Activated T-cell treated with anti-CD3 and anti-CD28 coated beads, Interleukin-2, amount 50 U/mL, for 24 hours (primary cell): Measurements from ENCODE around the gene OPN5.

Experiments used
- DNase-seq: peaks from one replicate; pipeline ENCODE4 v3.0.0-alpha.2; 2020
- H3K27ac Mint-ChIP-seq: 2 replicates; pipeline ENCODE4 v1.8.0; 2020; ENCODE audit warnings: mild to moderate bottlenecking, mixed read lengths
- H3K27me3 Mint-ChIP-seq: 2 replicates; pipeline ENCODE4 v1.8.0; 2020; ENCODE audit warnings: mixed read lengths
- H3K36me3 Mint-ChIP-seq: 2 replicates; pipeline ENCODE4 v1.8.0; 2020; ENCODE audit warnings: low read depth, mixed read lengths
- H3K4me1 Mint-ChIP-seq: 2 replicates; pipeline ENCODE4 v1.8.0; 2020; ENCODE audit warnings: low read depth, mixed read lengths
- H3K4me3 Mint-ChIP-seq: 2 replicates; pipeline ENCODE4 v1.8.0; 2020; ENCODE audit warnings: mild to moderate bottlenecking, moderate library complexity, mixed read lengths
- H3K9me3 Mint-ChIP-seq: 2 replicates; pipeline ENCODE4 v1.8.0; 2020; ENCODE audit warnings: mixed read lengths

The OPN5 gene

GRCh38 chr6:47811443-47811842 is 29.6 kb downstream of the OPN5 start:
- no peaks in the 10 kb centered on the region for H3K4me1 Mint-ChIP-seq
- H3K27me3 Mint-ChIP-seq = peaks cover 32% of the 10 kb centered on the region
- H3K9me3 Mint-ChIP-seq = no peaks in the 10 kb centered on the region
- no peaks in the 10 kb centered on the region for H3K36me3 Mint-ChIP-seq
- H3K4me3 Mint-ChIP-seq = no peak overlapping the region
- DNase-seq = no peak
- H3K27ac Mint-ChIP-seq = no peak overlapping the region

GRCh38 chr6:47817749-47818148 is 35.9 kb downstream of the OPN5 start:
- H3K27me3 Mint-ChIP-seq = peaks cover 46% of the 10 kb centered on the region
- no peaks in the 10 kb centered on the region for H3K36me3 Mint-ChIP-seq
- DNase-seq = no peak

GRCh38 chr6:47819461-47819860 is 37.6 kb downstream of the OPN5 start:
- Mint-ChIP-seq H3K4me3 (no peak overlapping the region), H3K36me3 (no peaks in the 10 kb centered on the region), H3K4me1 (no peaks in the 10 kb centered on the region), H3K9me3 (no peaks in the 10 kb centered on the region), H3K27ac (no peak overlapping the region), H3K27me3 (peaks cover 42% of the 10 kb centered on the region)
- DNase-seq = no peak

More at GRCh38 chr6:47817749-47818148, 35.9 kb downstream of the OPN5 start:
- H3K9me3 Mint-ChIP-seq = no peaks in the 10 kb centered on the region
- H3K4me3 Mint-ChIP-seq = no peak overlapping the region
- H3K4me1 Mint-ChIP-seq = no peaks in the 10 kb centered on the region
- no peak overlapping the region for H3K27ac Mint-ChIP-seq

GRCh38 chr6:47822856-47823554 is 41.2 kb downstream of the OPN5 start:
- Mint-ChIP-seq H3K9me3 (no peaks in the 10 kb centered on the region), H3K4me1 (no peaks in the 10 kb centered on the region), H3K4me3 (no peak overlapping the region), H3K27ac (no peak overlapping the region), H3K36me3 (no peaks in the 10 kb centered on the region), H3K27me3 (peaks cover 42% of the 10 kb centered on the region)
- DNase-seq = no peak

DNA sequence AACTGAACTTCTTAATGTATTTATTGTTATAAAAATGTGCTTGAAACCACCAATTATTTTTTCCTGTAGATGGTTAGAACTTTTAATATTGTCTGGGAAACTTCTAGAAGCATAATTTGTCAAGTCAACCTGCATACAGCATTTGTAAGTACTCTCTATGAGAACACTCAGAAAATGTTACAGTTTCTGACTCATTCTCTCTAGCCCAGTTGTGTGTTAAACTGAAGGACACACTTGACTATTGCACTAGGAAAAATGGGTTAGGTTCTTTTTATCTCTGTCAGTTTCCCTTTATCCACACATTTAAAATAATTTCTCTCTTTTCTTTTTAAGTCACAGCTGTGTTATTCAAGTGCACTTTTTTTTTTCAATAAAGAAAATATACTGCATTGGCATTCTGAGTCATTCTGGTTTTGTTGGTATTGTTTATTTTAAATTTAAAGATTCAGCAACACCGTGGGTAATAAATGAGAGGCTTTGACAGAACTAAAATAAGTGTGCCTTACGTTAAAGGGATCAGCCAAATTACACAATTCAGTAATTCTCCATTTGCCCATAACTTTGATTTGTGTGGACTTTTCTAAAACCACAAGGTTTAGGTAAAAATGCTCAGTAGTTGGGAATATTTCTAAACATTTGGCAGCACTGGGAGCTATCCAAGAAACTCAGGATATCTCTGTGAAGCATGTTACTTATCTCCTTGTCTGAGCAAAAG is 50.7 kb downstream of the OPN5 start:
- H3K36me3 Mint-ChIP-seq = no peaks in the 10 kb centered on the region
- no peak overlapping the region for H3K27ac Mint-ChIP-seq
- peaks cover 14% of the 10 kb centered on the region for H3K4me1 Mint-ChIP-seq
- no peak for DNase-seq
- H3K27me3 Mint-ChIP-seq = peaks cover 21% of the 10 kb centered on the region
- H3K4me3 Mint-ChIP-seq = no peak overlapping the region
- no peaks in the 10 kb centered on the region for H3K9me3 Mint-ChIP-seq

DNA sequence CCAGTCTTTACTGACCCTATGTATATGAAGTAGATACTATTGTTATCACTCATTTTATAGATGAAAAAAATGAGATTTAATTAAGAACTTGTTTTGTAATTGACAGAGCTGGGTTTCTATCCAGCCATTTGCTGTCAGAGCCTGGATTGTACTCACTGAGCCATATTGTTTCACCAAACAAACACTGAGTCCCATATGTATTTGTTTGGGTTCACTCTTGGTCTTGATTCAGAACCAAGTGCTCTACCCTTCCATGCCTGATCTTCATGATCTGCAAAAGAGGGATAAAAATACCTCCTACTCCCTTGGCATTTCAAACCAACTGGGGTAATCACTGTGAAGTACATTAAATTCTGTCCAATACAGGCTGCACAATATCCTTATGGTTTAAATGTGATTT is 52.4 kb downstream of the OPN5 start:
- peaks cover 27% of the 10 kb centered on the region for H3K27me3 Mint-ChIP-seq
- H3K27ac Mint-ChIP-seq = no peak overlapping the region
- H3K4me1 Mint-ChIP-seq = peaks cover 14% of the 10 kb centered on the region
- DNase-seq = no peak
- H3K4me3 Mint-ChIP-seq = no peak overlapping the region
- no peaks in the 10 kb centered on the region for H3K9me3 Mint-ChIP-seq
- no peaks in the 10 kb centered on the region for H3K36me3 Mint-ChIP-seq

GRCh38 chr6:47836046-47836445 is 54.2 kb downstream of the OPN5 start:
- Mint-ChIP-seq H3K9me3 (no peaks in the 10 kb centered on the region), H3K4me1 (peaks cover 14% of the 10 kb centered on the region), H3K36me3 (no peaks in the 10 kb centered on the region), H3K27me3 (peaks cover 36% of the 10 kb centered on the region), H3K4me3 (no peak overlapping the region), H3K27ac (peak overlapping the region; percentile 72)
- no peak for DNase-seq

GRCh38 chr6:47836639-47837038 is 54.8 kb downstream of the OPN5 start:
- H3K4me1 Mint-ChIP-seq = peaks cover 14% of the 10 kb centered on the region
- no peaks in the 10 kb centered on the region for H3K9me3 Mint-ChIP-seq
- no peaks in the 10 kb centered on the region for H3K36me3 Mint-ChIP-seq
- no peak for DNase-seq
- H3K27ac Mint-ChIP-seq = peak overlapping the region; percentile 72
- peaks cover 33% of the 10 kb centered on the region for H3K27me3 Mint-ChIP-seq
- H3K4me3 Mint-ChIP-seq = no peak overlapping the region

GRCh38 chr6:47839645-47840044 is 57.8 kb downstream of the OPN5 start:
- Mint-ChIP-seq H3K4me3 (no peak overlapping the region), H3K4me1 (peaks cover 14% of the 10 kb centered on the region), H3K27me3 (peaks cover 18% of the 10 kb centered on the region), H3K36me3 (no peaks in the 10 kb centered on the region), H3K27ac (no peak overlapping the region), H3K9me3 (no peaks in the 10 kb centered on the region)
- DNase-seq = no peak

GRCh38 chr6:47844881-47845280 is 63.0 kb downstream of the OPN5 start:
- H3K27me3 Mint-ChIP-seq = peaks cover 9% of the 10 kb centered on the region
- no peak for DNase-seq
- no peaks in the 10 kb centered on the region for H3K4me1 Mint-ChIP-seq
- no peaks in the 10 kb centered on the region for H3K9me3 Mint-ChIP-seq
- no peaks in the 10 kb centered on the region for H3K36me3 Mint-ChIP-seq
- H3K4me3 Mint-ChIP-seq = no peak overlapping the region
- no peak overlapping the region for H3K27ac Mint-ChIP-seq

DNA sequence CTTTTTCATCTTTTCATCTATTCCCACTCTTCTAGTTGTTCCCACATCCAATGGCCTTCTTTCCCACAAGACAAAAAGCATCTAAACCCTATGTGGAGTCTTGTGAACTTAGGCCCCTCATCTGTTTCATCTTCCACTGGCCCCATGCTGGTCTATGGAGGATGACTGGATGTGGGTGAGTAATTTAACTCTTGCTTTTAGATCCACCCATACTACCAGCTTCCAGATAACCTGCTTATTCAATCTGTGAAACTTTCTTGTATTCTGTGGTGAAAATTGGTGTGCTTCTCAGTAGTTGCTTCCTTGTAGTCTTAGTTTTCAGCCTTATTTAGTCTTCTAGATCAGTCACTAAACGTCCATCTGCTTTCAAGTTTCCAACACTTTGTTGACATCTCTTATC is 64.9 kb downstream of the OPN5 start:
- Mint-ChIP-seq H3K27ac (no peak overlapping the region), H3K36me3 (no peaks in the 10 kb centered on the region), H3K4me1 (no peaks in the 10 kb centered on the region), H3K27me3 (peaks cover 9% of the 10 kb centered on the region), H3K9me3 (no peaks in the 10 kb centered on the region), H3K4me3 (no peak overlapping the region)
- no peak for DNase-seq

DNA sequence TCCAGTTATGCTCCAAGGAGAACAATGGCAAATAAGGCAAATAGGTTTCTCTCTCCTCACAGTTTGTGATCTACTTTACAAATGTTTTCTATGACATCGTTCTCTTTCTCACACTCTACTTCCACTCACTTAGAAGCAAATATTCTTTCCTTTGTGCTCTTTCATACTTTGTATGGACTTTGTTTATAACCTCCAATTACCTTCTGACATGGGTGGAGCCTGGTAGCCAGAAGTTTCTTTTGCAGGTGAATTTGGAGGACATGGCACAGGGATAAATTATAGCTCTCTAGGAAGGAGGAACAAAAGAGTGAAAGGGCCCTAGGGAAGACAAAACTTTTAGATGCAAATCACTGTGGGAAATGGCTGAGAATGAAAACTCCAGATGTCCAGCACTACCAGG is 69.3 kb downstream of the OPN5 start:
- H3K4me1 Mint-ChIP-seq = no peaks in the 10 kb centered on the region
- no peak overlapping the region for H3K27ac Mint-ChIP-seq
- DNase-seq = no peak
- H3K36me3 Mint-ChIP-seq = no peaks in the 10 kb centered on the region
- no peaks in the 10 kb centered on the region for H3K9me3 Mint-ChIP-seq
- peaks cover 9% of the 10 kb centered on the region for H3K27me3 Mint-ChIP-seq
- no peak overlapping the region for H3K4me3 Mint-ChIP-seq

- DNase-seq = no peak
- Mint-ChIP-seq H3K27ac (no peak overlapping the region), H3K4me3 (no peak overlapping the region), H3K27me3 (peaks cover 5% of the 10 kb centered on the region), H3K9me3 (no peaks in the 10 kb centered on the region), H3K36me3 (no peaks in the 10 kb centered on the region), H3K4me1 (no peaks in the 10 kb centered on the region)
Measured at GRCh38 chr6:47852727-47853126, 70.9 kb downstream of the OPN5 start.

DNA sequence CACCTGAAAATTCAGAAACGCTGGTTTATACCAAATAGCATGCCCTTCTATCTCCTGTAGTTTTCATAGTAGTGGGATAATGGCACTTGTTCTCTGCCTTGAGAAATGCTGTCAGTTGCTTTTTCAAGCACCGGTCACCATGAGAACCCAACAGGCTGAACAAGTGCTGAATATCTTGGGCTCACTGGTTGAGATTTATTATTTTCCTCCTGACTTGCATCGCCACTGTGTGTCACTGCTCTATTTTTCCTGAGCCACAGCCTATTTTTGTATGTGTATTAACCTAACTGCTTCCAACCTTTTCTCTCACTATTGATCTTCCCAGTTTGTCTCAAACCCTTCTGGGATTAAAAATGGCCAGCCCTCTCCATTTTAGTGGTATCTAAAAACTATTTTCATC is 71.9 kb downstream of the OPN5 start:
- Mint-ChIP-seq H3K27ac (no peak overlapping the region), H3K9me3 (no peaks in the 10 kb centered on the region), H3K27me3 (peaks cover 5% of the 10 kb centered on the region), H3K36me3 (no peaks in the 10 kb centered on the region), H3K4me3 (no peak overlapping the region), H3K4me1 (no peaks in the 10 kb centered on the region)
- DNase-seq = no peak

DNA sequence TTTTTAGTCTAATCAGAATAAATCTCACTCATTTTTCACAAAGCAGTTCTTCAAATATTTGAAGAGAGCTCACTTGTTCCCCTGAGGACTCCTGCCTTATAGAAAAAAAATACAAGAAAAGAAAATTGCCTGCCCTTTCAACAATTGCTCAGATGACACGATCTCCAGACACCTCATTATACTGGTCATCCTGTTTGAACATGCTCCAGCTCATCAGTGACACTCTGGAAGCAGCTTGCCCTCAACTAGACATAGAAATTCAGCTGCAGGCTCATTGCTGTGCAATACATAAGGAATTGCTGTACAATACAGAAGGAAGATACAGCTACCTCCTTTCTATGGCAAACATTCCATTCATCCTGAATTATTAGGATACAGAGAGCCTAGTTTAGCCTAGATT is 73.1 kb downstream of the OPN5 start:
- H3K36me3 Mint-ChIP-seq = no peaks in the 10 kb centered on the region
- no peak for DNase-seq
- H3K27me3 Mint-ChIP-seq = peaks cover 4% of the 10 kb centered on the region
- no peak overlapping the region for H3K27ac Mint-ChIP-seq
- no peaks in the 10 kb centered on the region for H3K9me3 Mint-ChIP-seq
- no peak overlapping the region for H3K4me3 Mint-ChIP-seq
- no peaks in the 10 kb centered on the region for H3K4me1 Mint-ChIP-seq
